Neuronal stem cell (in vitro differentiated cells): ENCODE data around the gene PCDHB11. TPM values are rescaled to one million over a fixed set of nuclear protein-coding genes. Genes with fewer than 3 reads are reported as not detected.

Experiments used
- DNase-seq: peaks from one replicate; pipeline ENCODE4 v3.0.0-alpha.2; 2013; ENCODE audit warnings: low spot score
- H2AFZ ChIP-seq: one replicate; pipeline ENCODE4 v1.6.1; 2013; ENCODE audit warnings: mild to moderate bottlenecking, low read length, inconsistent platforms
- H2AK5ac ChIP-seq: 2 replicates; pipeline ENCODE4 v1.6.1; 2013; ENCODE audit warnings: low read depth, mild to moderate bottlenecking, inconsistent platforms, low read length, moderate library complexity, mixed read lengths
- H2BK120ac ChIP-seq: 2 replicates; pipeline ENCODE4 v1.6.1; 2013; ENCODE audit warnings: low read depth, mild to moderate bottlenecking, inconsistent platforms, low read length, moderate library complexity, mixed read lengths
- H2BK12ac ChIP-seq: one replicate; pipeline ENCODE4 v1.6.1; 2013; ENCODE audit warnings: low read length, inconsistent platforms
- H2BK15ac ChIP-seq: 2 replicates; pipeline ENCODE4 v1.6.1; 2013; ENCODE audit warnings: mild to moderate bottlenecking, low read length, inconsistent platforms, mixed read lengths
- H2BK5ac ChIP-seq: one replicate; pipeline ENCODE4 v1.6.1; 2013; ENCODE audit warnings: inconsistent platforms, mild to moderate bottlenecking, low read length, moderate library complexity
- H3K14ac ChIP-seq: one replicate; pipeline ENCODE4 v1.6.1; 2013; ENCODE audit warnings: low read length, inconsistent platforms
- H3K18ac ChIP-seq: 2 replicates; pipeline ENCODE4 v1.6.1; 2013; ENCODE audit warnings: low read length, inconsistent platforms
- H3K23ac ChIP-seq: 2 replicates; pipeline ENCODE4 v1.6.1; 2013; ENCODE audit warnings: low read depth, mild to moderate bottlenecking, mixed read lengths, low read length, inconsistent platforms; ENCODE audit not compliant: poor library complexity
- H3K27ac ChIP-seq: replicated peaks from 3 replicates; pipeline ENCODE4 v1.5.1; 2013; ENCODE audit warnings: low read length, inconsistent platforms
- H3K27me3 ChIP-seq, 3 experiments: 2 replicates each; pipeline ENCODE4 v1.6.1; 2013; ENCODE audit warnings: low read length in 3 of 3, mild to moderate bottlenecking in 2 of 3, inconsistent platforms in 1 of 3, low read depth in 1 of 3, mixed read lengths in 1 of 3, moderate library complexity in 1 of 3; ENCODE audit not compliant: control insufficient read depth in 3 of 3, insufficient read depth in 3 of 3
- H3K36me3 ChIP-seq, 2 donors: replicated peaks in 1 of 2; 2 replicates each; pipeline ENCODE4 v1.6.1; 2013; ENCODE audit warnings: low read length in 2 of 2; ENCODE audit not compliant: control insufficient read depth in 2 of 2, insufficient read depth in 2 of 2
- H3K4ac ChIP-seq: 2 replicates; pipeline ENCODE4 v1.6.1; 2013; ENCODE audit warnings: inconsistent platforms, mild to moderate bottlenecking, low read length, moderate library complexity
- H3K4me1 ChIP-seq, 2 donors: 1 replicate in 1 of 2; 2 replicates in 1 of 2; pipeline ENCODE4 v1.6.1; 2013; ENCODE audit warnings: low read length in 2 of 2, low read depth in 1 of 2; ENCODE audit not compliant: control insufficient read depth in 2 of 2, insufficient read depth in 1 of 2
- H3K4me2 ChIP-seq: one replicate; pipeline ENCODE4 v1.6.1; 2013; ENCODE audit warnings: mild to moderate bottlenecking, low read length, inconsistent platforms; ENCODE audit not compliant: insufficient read depth, poor library complexity, severe bottlenecking
- H3K4me3 ChIP-seq, 2 donors: 2 replicates each; pipeline ENCODE4 v1.5.1; 2013; ENCODE audit warnings: low read length in 2 of 2, mild to moderate bottlenecking in 2 of 2, inconsistent platforms in 1 of 2, moderate library complexity in 1 of 2
- H3K79me1 ChIP-seq: one replicate; pipeline ENCODE4 v1.6.1; 2013; ENCODE audit warnings: low read depth, mild to moderate bottlenecking, inconsistent platforms, low read length, moderate library complexity
- H3K9ac ChIP-seq: one replicate; pipeline ENCODE4 v1.6.1; 2013; ENCODE audit warnings: mild to moderate bottlenecking, low read depth, low read length, inconsistent platforms; ENCODE audit not compliant: poor library complexity
- H3K9me3 ChIP-seq, 2 donors: replicated peaks in 1 of 2; 2 replicates each; pipeline versions ENCODE3 to v1.6.1; 2013; ENCODE audit warnings: low read length in 2 of 2, mild to moderate bottlenecking in 2 of 2, inconsistent platforms in 1 of 2, low read depth in 1 of 2, mixed read lengths in 1 of 2, moderate library complexity in 1 of 2; ENCODE audit not compliant: control insufficient read depth in 2 of 2, insufficient read depth in 1 of 2
- H4K8ac ChIP-seq: one replicate; pipeline ENCODE4 v1.6.1; 2013; ENCODE audit warnings: low read depth, mild to moderate bottlenecking, inconsistent platforms, low read length, moderate library complexity
- H4K91ac ChIP-seq: one replicate; pipeline ENCODE4 v1.6.1; 2013; ENCODE audit warnings: low read length, low read depth, mild to moderate bottlenecking, inconsistent platforms; ENCODE audit not compliant: poor library complexity
- WGBS, 2 donors: extraction: QIAGEN DNeasy Blood & Tissue Kit; methylation state at CpG; one replicate each; pipeline ENCODE4 v1.1.7; 2013; ENCODE audit warnings: missing lambda C conversion rate in 2 of 2, mixed read lengths in 1 of 2; ENCODE audit not compliant: insufficient read length in 2 of 2, insufficient replicate concordance in 1 of 2; ENCODE audit errors: extremely low coverage in 2 of 2; 5-methylcytosine and 5-hydroxymethylcytosine counted together
- polyA plus RNA-seq, 2 experiments: library from polyadenylated mRNA; stranded (reverse); fragments of 200-250 nt; gene quantifications; one replicate each; pipeline ENCODE4 v1.2.3, GENCODE V29; 2013

Gene PCDHB11
- 1.6 TPM for polyA plus RNA-seq (2013, experiment 1 of 2)
- 1.8 TPM for polyA plus RNA-seq (2013, experiment 2 of 2)

DNA sequence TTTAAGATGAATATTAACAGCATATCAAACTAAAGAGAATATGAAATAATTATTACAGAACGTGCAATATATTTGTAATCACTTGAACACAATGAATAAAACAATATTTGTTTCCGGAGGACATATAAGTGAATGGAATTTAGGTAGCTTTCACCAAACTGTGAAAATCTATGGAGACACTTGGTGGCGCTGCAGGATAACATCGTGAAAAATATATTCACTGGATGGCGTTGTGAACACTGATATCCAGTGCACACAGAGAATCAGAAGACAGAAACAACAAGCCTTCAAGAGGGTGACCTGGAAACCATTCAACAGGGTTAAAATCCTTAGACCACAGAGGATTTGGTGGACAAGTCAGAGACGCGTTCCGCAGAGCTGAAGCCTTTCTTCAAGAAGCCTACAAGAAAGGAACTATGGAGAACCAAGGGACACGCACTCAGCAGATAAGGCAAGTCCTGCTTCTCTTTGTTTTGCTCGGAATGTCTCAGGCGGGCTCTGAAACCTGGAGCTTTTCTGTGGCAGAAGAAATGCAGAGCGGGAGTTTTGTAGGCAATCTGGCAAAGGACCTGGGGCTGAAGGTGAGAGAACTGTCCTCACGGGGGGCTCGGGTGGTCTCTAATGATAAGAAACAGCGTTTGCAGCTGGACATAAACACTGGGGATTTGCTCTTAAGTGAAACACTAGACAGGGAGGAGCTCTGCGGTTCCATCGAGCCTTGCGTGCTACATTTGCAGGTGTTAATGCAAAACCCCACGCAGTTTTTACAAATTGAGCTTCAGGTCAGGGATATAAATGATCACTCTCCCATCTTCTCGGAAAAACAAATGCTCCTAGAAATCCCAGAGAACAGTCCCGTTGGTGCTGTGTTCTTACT, at the start of gene PCDHB11:
Gene PCDHB11, plus strand, starts transcription at position 269 of the 877 bp plus-strand sequence. Its CDS starts 148 bp downstream, at position 417.
- peaks cover 7 to 35% of the 10 kb centered on the region in 2 donors for H3K9me3 ChIP-seq
- peak within 1 kb of the TSS; percentile 75 for H2AFZ ChIP-seq
- H3K4me1 ChIP-seq = no peaks in the 10 kb centered on the region
- H2BK120ac ChIP-seq = no peak within 1 kb of the TSS
- H2BK15ac ChIP-seq = no peak within 1 kb of the TSS
- no peak within 1 kb of the TSS for H2AK5ac ChIP-seq
- peak within 1 kb of the TSS in 1 of 2 donors; percentile 34 for H3K4me3 ChIP-seq
- no peak within 1 kb of the TSS for H3K18ac ChIP-seq
- H3K14ac ChIP-seq = no peak within 1 kb of the TSS
- no peak within 1 kb of the TSS for H2BK5ac ChIP-seq
- H4K8ac ChIP-seq = no peak within 1 kb of the TSS
- no peak within 1 kb of the TSS for H3K4me2 ChIP-seq
- no peak within 1 kb of the TSS for H2BK12ac ChIP-seq
- no peak for DNase-seq
- no peak within 1 kb of the TSS for H3K9ac ChIP-seq
- H3K27me3 ChIP-seq = peaks cover 0 to 2% (median 0%) of the 10 kb centered on the region in 3 experiments
- H4K91ac ChIP-seq = no peak within 1 kb of the TSS
- no peaks in the 10 kb centered on the region for H3K36me3 ChIP-seq
- H3K23ac ChIP-seq = no peak within 1 kb of the TSS
- H3K27ac ChIP-seq = no peak within 1 kb of the TSS
- WGBS, 2 donors = no CpG with 5 or more reads among the region's 21 CpGs
- H3K4ac ChIP-seq = no peak within 1 kb of the TSS
- H3K79me1 ChIP-seq = no peaks in the 10 kb centered on the region

DNA sequence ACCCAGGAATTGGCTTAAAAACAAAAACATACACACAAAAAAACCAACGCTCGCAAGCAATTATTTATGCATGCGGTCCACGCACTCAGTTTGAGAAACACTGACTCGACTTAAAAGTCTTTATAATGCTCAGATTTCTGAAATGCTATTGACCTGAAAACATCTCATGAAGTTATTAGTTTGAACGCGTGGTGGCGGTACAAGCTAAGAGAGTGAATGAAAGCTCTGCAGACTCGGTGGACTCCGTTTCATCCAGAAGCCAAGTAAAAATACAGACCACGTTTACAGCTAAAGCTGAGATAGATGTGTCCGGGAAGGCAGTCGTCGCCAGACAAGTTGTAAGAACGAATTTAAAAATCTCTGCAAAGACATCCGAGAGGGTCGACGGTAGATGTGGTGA, 49.6 kb upstream of the PCDHB11 start, which contains the start of gene PCDHB6:
Gene PCDHB6, plus strand, starts transcription at position 246 of the 400 bp plus-strand sequence. CDS start 201 bp downstream, outside the sequence.
- no peaks in the 10 kb centered on the region for H3K4me1 ChIP-seq
- no peak within 1 kb of the TSS for H3K18ac ChIP-seq
- no CpG with 5 or more reads among the region's 18 CpGs for WGBS, 2 donors
- no peak within 1 kb of the TSS for H3K14ac ChIP-seq
- H3K79me1 ChIP-seq = no peaks in the 10 kb centered on the region
- H2BK120ac ChIP-seq = no peak within 1 kb of the TSS
- no peak within 1 kb of the TSS for H2BK15ac ChIP-seq
- DNase-seq = no peak
- H3K9me3 ChIP-seq = peaks cover 8 to 9% of the 10 kb centered on the region in 2 donors
- H2BK12ac ChIP-seq = no peak within 1 kb of the TSS
- no peak within 1 kb of the TSS for H4K8ac ChIP-seq
- no peak within 1 kb of the TSS for H2AFZ ChIP-seq
- no peak within 1 kb of the TSS for H3K23ac ChIP-seq
- H4K91ac ChIP-seq = no peak within 1 kb of the TSS
- no peak within 1 kb of the TSS for H2BK5ac ChIP-seq
- H3K27ac ChIP-seq = no peak within 1 kb of the TSS
- no peaks in the 10 kb centered on the region for H3K36me3 ChIP-seq
- no peaks in the 10 kb centered on the region for H3K27me3 ChIP-seq
- no peak within 1 kb of the TSS for H3K4me2 ChIP-seq
- H3K9ac ChIP-seq = no peak within 1 kb of the TSS
- H2AK5ac ChIP-seq = no peak within 1 kb of the TSS
- no peak within 1 kb of the TSS for H3K4ac ChIP-seq
- no peak within 1 kb of the TSS for H3K4me3 ChIP-seq

DNA sequence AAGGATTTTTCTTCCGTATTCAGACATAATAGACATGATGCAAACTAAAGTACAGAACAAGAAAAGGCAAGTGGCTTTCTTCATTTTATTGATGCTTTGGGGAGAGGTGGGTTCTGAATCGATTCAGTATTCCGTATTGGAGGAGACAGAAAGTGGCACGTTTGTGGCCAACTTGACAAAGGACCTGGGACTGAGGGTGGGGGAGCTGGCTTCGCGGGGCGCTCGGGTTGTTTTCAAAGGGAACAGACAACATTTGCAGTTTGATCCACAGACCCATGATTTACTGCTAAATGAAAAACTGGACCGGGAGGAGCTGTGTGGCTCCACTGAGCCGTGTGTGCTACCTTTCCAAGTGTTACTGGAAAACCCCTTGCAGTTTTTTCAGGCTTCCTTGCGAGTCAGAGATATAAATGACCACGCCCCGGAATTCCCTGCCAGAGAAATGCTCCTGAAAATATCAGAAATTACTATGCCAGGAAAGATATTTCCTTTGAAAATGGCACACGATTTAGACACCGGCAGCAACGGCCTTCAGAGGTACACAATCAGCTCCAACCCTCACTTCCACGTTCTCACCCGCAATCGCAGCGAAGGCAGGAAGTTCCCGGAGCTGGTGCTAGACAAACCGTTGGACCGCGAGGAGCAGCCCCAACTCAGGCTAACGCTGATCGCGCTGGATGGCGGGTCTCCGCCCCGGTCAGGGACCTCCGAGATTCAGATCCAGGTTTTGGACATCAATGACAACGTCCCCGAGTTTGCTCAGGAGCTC, 49.0 kb upstream of the PCDHB11 start:
- H3K14ac ChIP-seq = no peak overlapping the region
- H4K8ac ChIP-seq = no peak overlapping the region
- H3K27ac ChIP-seq = no peak overlapping the region
- no peak overlapping the region for H2BK5ac ChIP-seq
- H4K91ac ChIP-seq = no peak overlapping the region
- H3K23ac ChIP-seq = no peak overlapping the region
- H3K4me1 ChIP-seq = no peaks in the 10 kb centered on the region
- WGBS, 2 donors = no CpG with 5 or more reads among the region's 33 CpGs
- H3K36me3 ChIP-seq = no peaks in the 10 kb centered on the region
- DNase-seq = no peak
- no peak overlapping the region for H2AFZ ChIP-seq
- H3K79me1 ChIP-seq = no peaks in the 10 kb centered on the region
- no peak overlapping the region for H2BK12ac ChIP-seq
- no peak overlapping the region for H3K9ac ChIP-seq
- H3K4me3 ChIP-seq = no peak overlapping the region
- no peak overlapping the region for H2AK5ac ChIP-seq
- peaks cover 8 to 9% of the 10 kb centered on the region in 2 donors for H3K9me3 ChIP-seq
- H2BK15ac ChIP-seq = no peak overlapping the region
- H3K27me3 ChIP-seq = no peaks in the 10 kb centered on the region
- H2BK120ac ChIP-seq = no peak overlapping the region
- no peak overlapping the region for H3K18ac ChIP-seq
- no peak overlapping the region for H3K4ac ChIP-seq
- H3K4me2 ChIP-seq = no peak overlapping the region

DNA sequence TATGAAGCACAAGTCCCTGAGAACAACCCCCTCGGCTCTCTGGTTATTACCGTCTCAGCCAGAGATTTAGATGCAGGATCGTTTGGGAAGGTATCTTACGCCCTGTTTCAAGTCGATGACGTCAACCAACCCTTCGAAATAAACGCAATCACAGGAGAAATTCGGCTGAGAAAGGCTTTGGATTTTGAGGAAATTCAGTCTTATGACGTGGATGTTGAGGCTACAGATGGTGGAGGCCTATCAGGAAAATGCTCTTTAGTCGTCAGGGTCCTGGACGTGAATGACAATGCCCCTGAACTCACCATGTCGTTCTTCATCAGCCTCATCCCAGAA, 48.5 kb upstream of the PCDHB11 start:
- Histone ChIP-seq H3K18ac (no peak overlapping the region), H3K4me3 (no peak overlapping the region), H3K9ac (no peak overlapping the region), H3K27ac (no peak overlapping the region), H3K4me1 (no peaks in the 10 kb centered on the region), H3K36me3 (no peaks in the 10 kb centered on the region), H3K79me1 (no peaks in the 10 kb centered on the region), H2BK15ac (no peak overlapping the region), H3K4ac (no peak overlapping the region), H2AK5ac (no peak overlapping the region), H4K8ac (no peak overlapping the region), H3K27me3 (no peaks in the 10 kb centered on the region), H4K91ac (no peak overlapping the region), H3K23ac (no peak overlapping the region), H2AFZ (no peak overlapping the region), H3K4me2 (no peak overlapping the region), H3K14ac (no peak overlapping the region), H2BK5ac (no peak overlapping the region), H3K9me3 (peaks cover 8 to 11% of the 10 kb centered on the region in 2 donors), H2BK12ac (no peak overlapping the region), H2BK120ac (no peak overlapping the region)
- no CpG with 5 or more reads among the region's 13 CpGs for WGBS, 2 donors
- no peak for DNase-seq
